Stimulated activated CD4-positive, alpha-beta T cell treated with anti-CD3 and anti-CD28 coated beads, Interleukin-4, amount 100 ng/mL, for 48 hours (primary cell): Measurements from ENCODE around the gene GAREM1.
"Not testable (repeated sequence)": the region's sequence is repeated elsewhere in the genome, so short reads cannot be mapped to it uniquely, and the experiment has no call there.

ENCODE experiments used
- DNase-seq, 2 donors: peaks; one replicate each; pipeline ENCODE4 v3.0.0-alpha.2; 2020; ENCODE audit warnings: low read depth in 2 of 2

The GAREM1 gene

GRCh38 chr18:32371384-32371783 is 99.3 kb downstream of the GAREM1 start:
- DNase-seq: no peak

DNA sequence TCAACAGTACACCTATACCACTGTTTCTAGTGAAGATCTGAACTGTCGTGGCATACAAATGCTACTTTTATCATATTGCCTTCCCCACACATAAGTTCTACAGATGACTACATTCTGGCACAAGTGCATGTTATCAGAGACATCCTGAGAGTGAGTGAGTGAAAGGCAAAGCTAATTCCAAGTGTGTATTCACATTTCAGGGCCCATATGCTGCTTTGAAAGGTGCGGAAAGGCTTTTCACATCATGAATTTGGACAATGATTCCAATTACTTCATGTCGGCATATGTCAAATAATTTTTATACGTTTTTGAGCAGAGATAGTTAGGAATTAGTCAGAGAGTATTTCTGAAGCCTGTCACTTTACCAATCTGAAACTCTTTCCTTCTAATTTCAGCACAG is 101.7 kb downstream of the GAREM1 start:
- DNase-seq: no peak

- DNase-seq: no peak
These were observed 102.5 kb downstream of the GAREM1 start for GRCh38 chr18:32368170-32368569.

DNA sequence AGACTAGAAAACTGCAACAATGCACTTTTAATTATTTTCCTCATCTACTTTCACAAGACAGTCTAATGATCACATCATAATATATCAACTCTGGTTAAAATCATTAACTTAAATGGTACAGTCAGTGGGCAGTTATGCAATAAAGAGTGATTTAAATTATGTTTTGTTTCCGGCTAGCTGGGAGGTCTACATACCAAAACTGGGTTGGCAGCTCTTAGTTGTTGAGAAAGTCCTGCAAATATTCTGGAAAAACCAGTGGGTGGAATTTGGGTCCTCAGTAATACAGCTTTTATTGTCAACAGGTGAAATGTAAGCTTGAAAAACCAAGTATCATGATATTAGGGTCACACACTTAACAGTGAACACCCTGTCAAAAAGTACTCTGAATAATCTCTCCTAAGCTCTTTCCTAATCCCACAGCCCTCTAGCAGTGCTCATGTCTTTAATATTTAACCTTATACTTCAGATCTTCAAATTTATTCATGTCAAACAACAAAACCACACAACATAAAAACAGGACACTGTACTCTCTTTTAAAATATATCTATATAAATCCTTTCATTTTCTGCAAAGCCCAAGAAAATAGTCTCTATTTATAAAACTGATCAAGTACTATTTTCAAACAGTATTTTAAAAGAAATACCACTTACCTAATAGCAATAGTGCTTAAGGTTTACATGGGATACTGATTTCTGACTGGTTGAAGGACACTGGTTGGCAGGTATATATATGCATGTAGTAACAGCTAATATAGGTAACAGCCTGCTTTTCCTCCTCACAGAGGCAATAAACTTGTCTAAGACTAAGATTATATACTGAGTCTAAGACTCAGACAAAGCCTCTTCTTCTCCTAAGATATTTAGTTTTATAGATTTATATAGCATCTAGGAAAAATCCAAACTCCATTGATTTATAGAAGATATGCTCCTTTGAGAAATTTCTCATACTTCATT is 103.8 kb downstream of the GAREM1 start:
- DNase-seq: no peak

DNA sequence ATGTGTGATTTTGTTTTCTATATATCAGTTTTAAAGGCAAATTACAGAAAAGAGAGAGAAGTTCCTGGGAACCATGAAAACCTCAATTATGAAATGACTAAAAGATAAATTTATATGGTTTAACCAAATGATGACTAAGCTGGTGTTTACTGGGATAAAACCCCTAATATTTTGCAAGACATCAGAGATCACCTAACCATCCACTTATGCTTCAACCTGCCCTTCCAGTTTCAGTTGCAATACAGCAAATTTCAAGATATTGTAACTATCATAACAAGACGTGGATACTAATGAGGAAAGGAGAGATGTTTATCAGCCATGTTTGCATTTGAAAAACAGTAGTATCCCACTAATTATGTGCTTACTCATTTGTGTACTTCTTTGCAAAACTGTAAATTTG is 108.2 kb downstream of the GAREM1 start:
- DNase-seq: no peak

GRCh38 chr18:32360682-32361345 is 109.9 kb downstream of the GAREM1 start:
- DNase-seq: no peak

GRCh38 chr18:32358529-32358928 is 112.2 kb downstream of the GAREM1 start:
- DNase-seq: no peak

DNA sequence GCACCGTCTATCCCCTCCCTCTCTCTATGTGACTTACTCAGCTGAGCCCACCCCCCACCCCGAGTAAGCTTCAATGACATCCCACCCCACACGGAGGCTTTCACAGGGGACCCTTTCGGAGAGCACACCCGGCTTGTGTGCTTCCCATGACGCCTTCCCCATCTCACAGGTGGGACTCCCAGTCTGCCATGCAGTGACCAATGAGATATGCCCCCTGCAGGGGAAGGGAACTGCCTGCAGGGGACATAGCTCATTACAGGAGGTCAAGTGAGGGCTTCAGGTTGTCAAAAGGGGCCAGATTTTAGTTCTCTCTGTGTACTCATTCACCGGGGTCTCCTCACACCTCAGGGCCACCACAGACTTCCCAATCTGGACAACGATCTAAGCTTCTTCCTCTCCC is 112.6 kb downstream of the GAREM1 start:
- DNase-seq: no peak

DNA sequence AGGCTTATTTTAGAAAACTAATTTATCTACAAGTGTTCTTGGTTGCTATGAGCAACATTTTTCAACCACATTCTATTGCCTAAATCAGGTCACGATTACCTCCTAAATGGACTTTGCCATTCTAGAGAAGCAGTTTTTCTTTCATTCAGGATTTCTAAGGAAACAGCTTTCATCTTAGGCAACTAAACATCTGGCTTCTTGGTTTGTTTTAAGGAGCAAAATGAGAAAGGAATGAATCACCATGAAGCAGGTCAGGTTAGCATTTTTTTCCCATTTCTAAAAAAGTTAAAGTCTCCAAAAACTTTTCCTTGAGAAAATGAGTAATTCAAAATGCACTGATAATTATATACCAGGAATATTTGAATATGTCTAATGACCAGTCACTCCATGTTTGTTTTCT is 114.8 kb downstream of the GAREM1 start:
- no peak for DNase-seq

DNA sequence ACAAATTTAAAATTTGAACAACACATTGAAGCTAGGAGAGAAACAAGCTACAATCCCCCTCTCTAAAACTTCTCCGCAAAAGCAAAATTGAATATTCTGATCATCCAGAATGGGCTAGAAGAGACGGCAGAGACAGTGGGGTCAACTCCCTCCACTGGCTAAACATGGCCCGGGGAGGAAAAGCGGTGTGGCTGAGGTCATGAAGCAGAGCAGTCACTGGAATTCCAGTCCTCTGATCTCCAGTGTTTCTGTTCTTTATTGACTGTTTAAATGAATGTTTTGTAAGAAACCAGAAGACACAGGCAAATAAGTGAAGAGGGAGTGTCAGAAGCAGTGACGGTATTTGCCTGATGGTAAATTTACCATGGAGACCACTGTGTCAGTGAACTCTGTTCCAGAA is 116.2 kb downstream of the GAREM1 start:
- no peak for DNase-seq

- no peak for DNase-seq
These were observed 117.4 kb downstream of the GAREM1 start for GRCh38 chr18:32353257-32353656.

DNA sequence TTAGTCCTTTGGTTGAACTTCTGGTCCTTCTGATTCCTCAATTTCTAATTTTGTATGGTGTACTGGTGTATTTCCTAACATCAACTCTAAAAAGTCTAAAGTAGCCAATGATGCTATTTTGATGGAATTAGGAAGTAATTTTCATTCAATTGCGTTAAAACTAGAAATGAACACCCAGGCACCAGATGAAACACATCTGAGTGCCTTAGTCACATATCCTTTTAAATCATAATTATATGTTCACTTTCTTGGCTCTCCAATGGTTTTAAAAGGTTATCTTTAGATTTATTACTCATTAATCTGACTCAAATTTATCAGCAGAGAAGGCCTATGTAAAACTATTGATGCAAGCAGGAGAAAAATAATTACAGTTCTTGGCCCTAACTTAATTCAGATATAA is 119.7 kb downstream of the GAREM1 start:
- no peak for DNase-seq

GRCh38 chr18:32349728-32350395 is 120.8 kb downstream of the GAREM1 start:
- no peak for DNase-seq

- DNase-seq: no peak
These were observed 124.0 kb downstream of the GAREM1 start for GRCh38 chr18:32346671-32347070.

DNA sequence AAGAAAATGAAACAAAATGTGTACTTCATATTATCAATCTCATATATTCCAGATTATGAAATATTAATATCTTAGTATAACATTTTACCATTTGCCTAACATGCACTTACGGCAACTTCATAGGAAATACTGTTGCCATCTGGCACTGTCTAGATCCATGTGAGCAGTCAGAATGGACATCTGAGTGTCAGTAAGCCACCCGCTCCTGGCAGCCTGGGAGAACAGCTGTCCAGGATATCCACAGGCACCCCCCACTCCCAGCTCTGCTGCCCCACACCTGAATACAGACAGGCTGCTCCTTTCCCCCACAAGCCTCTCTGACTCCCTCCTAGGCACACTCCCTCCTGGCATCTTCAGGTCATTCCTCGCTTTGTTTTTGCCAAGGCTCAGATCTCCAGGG is 127.0 kb downstream of the GAREM1 start:
- DNase-seq: no peak

DNA sequence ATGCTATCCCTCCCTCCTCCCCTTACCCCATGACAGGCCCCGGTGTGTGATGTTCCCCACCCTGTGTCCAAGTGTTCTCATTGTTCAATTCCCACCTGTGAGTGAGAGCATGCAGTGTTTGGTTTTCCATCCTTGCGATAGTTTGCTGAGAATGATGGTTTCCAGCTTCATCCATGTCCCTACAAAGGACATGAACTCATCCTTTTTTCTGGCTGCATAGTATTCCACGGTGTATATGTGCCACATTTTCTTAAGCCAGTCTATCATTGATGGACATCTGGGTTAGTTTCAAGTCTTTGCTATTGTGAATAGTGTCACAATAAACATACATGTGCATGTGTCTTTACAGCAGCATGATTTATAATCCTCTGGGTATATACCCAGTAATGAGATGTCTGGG is 129.6 kb downstream of the GAREM1 start:
- DNase-seq: not testable (repeated sequence)

GRCh38 chr18:32339045-32339444 is 131.6 kb downstream of the GAREM1 start:
- DNase-seq: no peak

DNA sequence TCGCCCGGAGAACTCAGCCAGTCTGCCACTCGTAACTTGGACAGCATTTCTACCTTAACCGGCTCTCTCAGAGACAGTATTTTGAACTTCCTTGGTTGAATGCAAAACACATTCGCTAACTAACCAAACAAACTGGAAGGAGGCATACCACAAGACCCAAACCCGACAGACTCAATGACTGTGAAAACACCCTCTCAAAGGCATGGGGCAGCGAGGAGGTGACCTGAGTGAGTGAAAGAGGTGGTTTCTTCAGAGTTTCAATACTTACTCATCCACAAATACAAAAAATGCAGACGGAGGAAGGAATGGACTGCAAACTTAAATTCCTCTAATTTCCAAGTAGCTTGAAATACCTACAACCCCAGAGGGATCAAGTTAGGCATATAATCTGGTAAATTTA is 132.9 kb downstream of the GAREM1 start:
- no peak for DNase-seq

DNA sequence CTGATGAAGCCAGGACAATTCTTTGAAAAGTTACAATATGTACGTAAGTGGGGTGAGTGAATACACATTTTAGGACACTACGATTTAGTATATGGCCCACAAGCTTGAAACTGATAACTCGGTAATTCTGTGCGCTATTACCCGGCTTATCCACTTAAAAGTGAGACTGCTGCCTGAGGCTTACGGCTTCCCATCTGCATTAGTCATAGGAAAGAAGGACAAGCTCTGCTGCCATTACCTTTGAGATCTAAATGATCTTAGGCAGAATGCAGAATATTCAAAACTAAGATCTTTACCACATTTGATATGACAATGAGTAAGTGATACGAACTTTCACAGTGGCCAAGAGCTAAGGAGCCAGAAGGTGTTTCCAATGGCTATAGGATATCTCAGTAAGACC is 133.3 kb downstream of the GAREM1 start:
- DNase-seq: no peak

- no peak for DNase-seq
These were observed 135.5 kb downstream of the GAREM1 start for GRCh38 chr18:32335228-32335627.

DNA sequence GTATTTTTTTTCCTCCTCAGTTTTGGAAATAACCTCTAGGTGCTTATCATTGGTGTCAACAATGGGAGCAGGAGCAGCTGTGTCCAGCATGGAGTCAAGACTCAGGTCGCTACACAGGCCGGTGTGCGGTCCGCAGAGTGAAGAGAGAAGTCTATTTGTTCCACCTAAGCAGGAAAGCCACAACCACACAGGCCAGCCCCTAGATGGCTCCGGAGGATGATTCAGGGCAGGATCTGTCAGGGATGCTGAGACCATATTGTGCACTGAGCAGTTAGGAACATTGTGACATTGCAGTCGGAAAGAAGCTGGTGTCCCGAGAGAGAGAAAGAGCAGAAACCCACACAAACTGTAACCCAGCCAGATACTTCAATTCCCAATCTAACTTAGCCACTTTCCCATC is 136.9 kb downstream of the GAREM1 start:
- no peak for DNase-seq

- no peak for DNase-seq
These were observed 138.0 kb downstream of the GAREM1 start for GRCh38 chr18:32332708-32333107.

DNA sequence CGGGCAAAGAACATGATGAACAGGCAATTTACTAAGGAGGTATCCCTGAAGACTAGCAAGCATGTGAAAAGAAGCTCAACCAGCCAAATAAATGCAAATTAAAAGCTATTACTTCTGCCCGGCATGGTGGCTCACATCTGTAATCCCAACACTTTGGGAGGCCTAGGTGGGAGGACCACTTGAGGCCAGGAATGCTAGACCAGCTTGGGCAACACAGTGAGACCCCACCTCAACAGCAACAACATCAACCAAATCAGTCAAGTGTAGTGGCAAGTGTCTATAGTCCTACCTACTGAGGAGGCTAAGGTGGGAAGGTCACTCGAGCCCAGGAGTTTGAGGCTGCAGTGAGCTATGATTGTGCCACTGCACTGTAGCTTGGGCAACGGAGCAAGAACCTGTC is 141.7 kb downstream of the GAREM1 start:
- no peak for DNase-seq
